Cardiac muscle cell (in vitro differentiated cells and primary cell): ENCODE data around the gene ALK. TPM values are rescaled to one million over a fixed set of nuclear protein-coding genes. Genes with fewer than 3 reads are reported as not detected.

ENCODE experiments used
- DNase-seq, 2 donors: peaks; one replicate each; pipeline versions ENCODE4 v3.0.0 to v3.0.0-alpha.2; 2010 to 2017; ENCODE audit warnings: low read depth in 1 of 2, low spot score in 1 of 2
- H3K27ac ChIP-seq: fragments of 200-600 bp; sonication (generic); 2 replicates; pipeline ENCODE4 v1.5.1; 2016
- H3K27me3 ChIP-seq: fragments of 200-600 bp; sonication (generic); 2 replicates; pipeline ENCODE4 v1.6.0; 2016; ENCODE audit warnings: control low read depth
- H3K36me3 ChIP-seq: fragments of 200-600 bp; sonication (generic); 2 replicates; pipeline ENCODE4 v1.5.1; 2016; ENCODE audit warnings: control low read depth
- H3K4me1 ChIP-seq: fragments of 200-600 bp; sonication (generic); 2 replicates; pipeline ENCODE4 v1.8.1; 2017; ENCODE audit warnings: low read depth, mild to moderate bottlenecking, mixed run types
- H3K4me3 ChIP-seq: fragments of 200-600 bp; sonication (generic); 2 replicates; pipeline ENCODE4 v1.5.1; 2016; ENCODE audit warnings: mild to moderate bottlenecking
- H3K9me3 ChIP-seq: fragments of 200-600 bp; sonication (generic); 2 replicates; pipeline ENCODE4 v1.5.1; 2017; ENCODE audit warnings: low read depth, mild to moderate bottlenecking, control low read depth
- polyA plus RNA-seq: library from polyadenylated mRNA; unstranded; fragments of >200 nt; fragmentation: Nextera tagmentation; extraction: Ambion mirVana; gene quantifications from 2 replicates; pipeline ENCODE4 v1.2.1, GENCODE V29; 2016
- total RNA-seq: library from RNA; depleted of rRNA; stranded (reverse); fragments of >200 nt; gene quantifications from 2 replicates; pipeline ENCODE4 v1.2.3, GENCODE V29; 2016
- TF ChIP-seq, protein P1 (sequence below): IDR thresholded peaks from 2 replicates; pipeline ENCODE4 v1.5.1; 2012; ENCODE audit warnings: low read depth, mild to moderate bottlenecking, low read length

The ALK gene
- total and polyA plus RNA-seq, 2 experiments from 2014 or later, result 1.8 to 4.3 TPM

DNA sequence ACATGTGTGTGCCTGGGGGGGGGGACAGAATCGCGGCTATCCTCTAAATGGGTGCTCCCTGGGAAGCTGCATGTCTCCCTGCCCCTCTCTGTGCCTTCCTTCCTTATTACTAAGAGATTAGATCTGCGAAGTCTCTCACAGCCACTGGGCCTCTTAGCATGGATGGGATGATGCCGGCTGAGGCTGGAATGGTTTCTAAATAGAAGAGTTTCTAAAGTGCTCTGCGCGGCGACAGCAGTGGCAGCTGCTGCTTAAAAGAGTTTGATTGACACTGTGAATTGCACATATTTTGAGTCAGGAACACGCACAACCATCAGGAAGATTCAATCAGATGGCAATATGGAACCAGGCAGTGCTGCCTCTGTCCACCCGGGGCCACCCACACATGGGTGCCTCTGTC lies 642.4 kb downstream of the ALK start:
- no peak for DNase-seq
- Histone ChIP-seq H3K4me3 (no peak overlapping the region), H3K36me3 (no peaks in the 10 kb centered on the region), H3K9me3 (no peaks in the 10 kb centered on the region), H3K4me1 (no peaks in the 10 kb centered on the region), H3K27me3 (no peaks in the 10 kb centered on the region), H3K27ac (no peak overlapping the region)
- TF ChIP-seq, protein P1, sequence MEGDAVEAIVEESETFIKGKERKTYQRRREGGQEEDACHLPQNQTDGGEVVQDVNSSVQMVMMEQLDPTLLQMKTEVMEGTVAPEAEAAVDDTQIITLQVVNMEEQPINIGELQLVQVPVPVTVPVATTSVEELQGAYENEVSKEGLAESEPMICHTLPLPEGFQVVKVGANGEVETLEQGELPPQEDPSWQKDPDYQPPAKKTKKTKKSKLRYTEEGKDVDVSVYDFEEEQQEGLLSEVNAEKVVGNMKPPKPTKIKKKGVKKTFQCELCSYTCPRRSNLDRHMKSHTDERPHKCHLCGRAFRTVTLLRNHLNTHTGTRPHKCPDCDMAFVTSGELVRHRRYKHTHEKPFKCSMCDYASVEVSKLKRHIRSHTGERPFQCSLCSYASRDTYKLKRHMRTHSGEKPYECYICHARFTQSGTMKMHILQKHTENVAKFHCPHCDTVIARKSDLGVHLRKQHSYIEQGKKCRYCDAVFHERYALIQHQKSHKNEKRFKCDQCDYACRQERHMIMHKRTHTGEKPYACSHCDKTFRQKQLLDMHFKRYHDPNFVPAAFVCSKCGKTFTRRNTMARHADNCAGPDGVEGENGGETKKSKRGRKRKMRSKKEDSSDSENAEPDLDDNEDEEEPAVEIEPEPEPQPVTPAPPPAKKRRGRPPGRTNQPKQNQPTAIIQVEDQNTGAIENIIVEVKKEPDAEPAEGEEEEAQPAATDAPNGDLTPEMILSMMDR, result no peak

DNA sequence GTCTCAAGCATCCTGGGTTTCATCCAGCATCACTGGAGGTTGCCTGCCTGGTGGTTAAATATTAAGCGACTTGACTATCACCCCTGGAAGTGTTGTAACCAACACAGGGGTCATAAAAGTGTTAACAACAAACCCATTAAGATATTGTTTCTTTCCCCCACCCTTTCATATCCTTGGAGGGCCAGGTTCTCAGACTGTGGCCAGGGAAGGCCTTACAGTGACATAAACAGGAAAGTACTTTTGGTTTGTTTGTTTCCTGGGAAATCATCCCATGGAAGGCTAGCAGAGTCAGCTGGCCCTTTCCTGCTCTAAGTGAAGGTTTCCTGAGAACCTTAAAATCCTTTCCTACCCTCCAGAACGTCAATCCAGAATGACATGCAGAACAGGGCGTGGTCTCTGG lies 645.2 kb downstream of the ALK start:
- Histone ChIP-seq H3K27me3 (no peaks in the 10 kb centered on the region), H3K4me3 (no peak overlapping the region), H3K4me1 (no peaks in the 10 kb centered on the region), H3K9me3 (no peaks in the 10 kb centered on the region), H3K36me3 (no peaks in the 10 kb centered on the region), H3K27ac (no peak overlapping the region)
- TF ChIP-seq, protein P1, result no peak
- DNase-seq, result no peak

DNA sequence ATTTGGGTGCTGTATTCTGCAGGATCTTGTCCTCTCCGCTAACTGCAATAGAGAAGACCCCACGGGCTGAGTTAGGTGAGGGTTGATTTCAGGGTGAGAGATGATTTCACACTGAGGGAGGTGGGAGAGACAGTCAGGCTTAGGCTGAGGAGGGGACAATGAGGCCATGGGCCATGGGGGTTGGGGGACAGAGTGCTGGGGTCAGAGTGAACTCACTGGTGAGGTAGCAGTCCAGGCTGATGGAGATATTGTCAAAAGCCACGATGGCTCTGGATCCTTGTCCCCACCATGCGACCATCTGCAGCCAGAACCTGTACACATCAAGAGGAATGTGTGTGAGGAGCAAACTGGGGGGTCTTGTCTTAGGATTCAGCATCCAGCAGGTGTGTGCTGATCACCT lies 646.2 kb downstream of the ALK start:
- DNase-seq, result no peak
- Histone ChIP-seq H3K27me3 (no peaks in the 10 kb centered on the region), H3K4me1 (no peaks in the 10 kb centered on the region), H3K4me3 (no peak overlapping the region), H3K36me3 (no peaks in the 10 kb centered on the region), H3K9me3 (no peaks in the 10 kb centered on the region), H3K27ac (no peak overlapping the region)
- TF ChIP-seq, protein P1, result no peak

DNA sequence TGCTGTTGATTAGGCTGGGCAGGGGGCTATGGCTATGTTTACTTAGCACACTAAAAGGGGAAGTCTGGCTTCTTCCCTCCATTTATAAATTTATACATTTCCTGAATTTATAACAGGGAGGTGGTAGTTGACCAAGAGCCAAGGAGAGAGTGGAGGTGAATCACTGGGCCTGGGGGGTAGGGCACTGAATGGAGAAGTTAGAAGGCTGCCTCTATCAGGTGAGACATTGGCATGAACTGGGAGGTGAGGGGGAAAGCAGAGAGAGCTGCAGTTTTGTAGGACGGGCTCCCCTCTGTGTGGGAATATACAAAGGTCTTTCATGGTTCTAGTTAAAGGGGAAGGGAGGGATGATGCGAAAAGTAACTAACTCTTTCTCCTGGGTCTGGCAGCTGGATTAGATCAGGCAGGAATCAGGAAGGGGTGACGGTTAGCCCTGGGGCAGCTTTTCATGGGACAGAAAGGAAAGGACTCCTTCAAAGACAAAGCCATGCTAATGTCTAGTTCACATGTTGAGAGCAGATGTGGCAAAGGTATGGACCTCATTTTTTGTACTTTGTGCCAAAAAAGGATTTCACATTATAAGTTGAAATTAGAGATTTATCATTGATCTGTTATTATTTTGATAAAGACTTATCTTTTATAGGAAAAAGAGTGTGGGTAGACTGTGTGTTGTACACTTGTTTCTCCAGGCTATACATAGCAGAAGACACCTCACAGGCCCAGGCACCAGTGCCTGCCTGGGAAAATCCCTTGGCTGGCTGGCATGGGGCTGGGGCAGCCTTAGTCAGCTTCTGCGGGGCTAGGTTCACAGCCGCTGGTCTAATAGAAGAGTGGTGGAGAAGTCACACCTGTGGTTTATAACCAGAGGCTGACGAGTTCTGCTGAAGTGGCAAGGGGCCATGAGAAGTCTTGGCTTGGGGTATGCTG lies 647.4 kb downstream of the ALK start:
- no peak overlapping the region for H3K27ac ChIP-seq
- no peaks in the 10 kb centered on the region for H3K4me1 ChIP-seq
- TF ChIP-seq, protein P1, result no peak
- DNase-seq, result no peak
- no peak overlapping the region for H3K4me3 ChIP-seq
- no peaks in the 10 kb centered on the region for H3K27me3 ChIP-seq
- H3K9me3 ChIP-seq, result no peaks in the 10 kb centered on the region
- H3K36me3 ChIP-seq, result no peaks in the 10 kb centered on the region

DNA sequence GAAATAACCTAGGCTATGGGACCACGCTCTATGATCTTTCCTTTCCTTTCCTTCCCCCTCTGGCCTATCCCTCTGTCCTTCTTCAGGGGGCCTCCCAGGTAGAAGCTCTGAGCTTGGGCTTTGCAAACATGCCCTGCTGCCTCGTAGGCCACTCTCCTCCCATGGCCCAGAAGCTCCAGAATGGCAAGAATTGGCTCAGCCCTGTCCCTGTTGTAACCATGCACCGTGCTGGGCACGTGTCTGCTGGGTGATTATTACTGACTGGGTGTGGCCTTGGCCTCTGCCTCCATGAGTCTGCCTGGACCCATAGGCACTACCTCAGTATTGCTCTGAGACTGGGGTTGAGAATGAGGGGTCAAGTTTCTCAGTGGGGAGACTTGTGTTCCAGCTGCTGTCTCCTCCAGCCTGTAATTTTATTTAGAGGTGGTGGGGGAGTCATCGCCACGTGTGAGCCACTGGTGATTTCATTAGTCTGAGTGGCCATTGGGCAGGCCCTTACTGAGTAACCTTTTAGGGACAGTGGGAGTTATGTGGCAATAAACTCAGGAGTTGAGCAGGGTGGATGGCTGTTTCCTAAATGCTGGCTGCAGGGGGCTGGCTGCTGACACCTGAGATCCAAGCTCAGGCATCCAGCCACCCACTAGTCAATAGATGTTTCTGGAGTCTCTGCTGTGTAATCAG lies 648.2 kb downstream of the ALK start:
- Histone ChIP-seq H3K27me3 (no peaks in the 10 kb centered on the region), H3K9me3 (no peaks in the 10 kb centered on the region), H3K36me3 (no peaks in the 10 kb centered on the region), H3K4me1 (no peaks in the 10 kb centered on the region), H3K27ac (no peak overlapping the region), H3K4me3 (no peak overlapping the region)
- DNase-seq, result no peak
- TF ChIP-seq, protein P1, result no peak
